M059J (cell line): Measurements from ENCODE around the gene WDR12. TPM values are rescaled to one million over a fixed set of nuclear protein-coding genes. Genes with fewer than 3 reads are reported as not detected.

Source experiments
- total RNA-seq: library from RNA; depleted of rRNA; stranded (reverse); fragments of >200 nt; shearing (Covaris generic); gene quantifications from 2 replicates; pipeline ENCODE4 v1.2.3, GENCODE V29; 2014; rRNA removed

The WDR12 gene
- total RNA-seq, 1 experiment from 2014 or later, result 33.0 TPM

Other genes with a start within 250 kb of the WDR12 start
- 0.69 and 1.1 TPM in 2 replicates for gene ICA1L, start 39.9 kb downstream of the WDR12 start, total RNA-seq
- 1.3 and 3.0 TPM in 2 replicates for gene CARF, start 602 bp upstream of the WDR12 start, total RNA-seq
- gene NBEAL1, start 103.2 kb upstream of the WDR12 start, total RNA-seq, result 5.9 and 6.9 TPM in 2 replicates